ENCODE data around the gene ORM1. TPM values are rescaled to one million over a fixed set of nuclear protein-coding genes. Genes with fewer than 3 reads are reported as not detected.
"Not testable (repeated sequence)": the region's sequence is repeated elsewhere in the genome, so short reads cannot be mapped to it uniquely, and the experiment has no call there.

Gene ORM1
- total and polyA plus RNA-seq, 4 donors, result 1,297 to 69,591 (median 37,095) TPM

DNA sequence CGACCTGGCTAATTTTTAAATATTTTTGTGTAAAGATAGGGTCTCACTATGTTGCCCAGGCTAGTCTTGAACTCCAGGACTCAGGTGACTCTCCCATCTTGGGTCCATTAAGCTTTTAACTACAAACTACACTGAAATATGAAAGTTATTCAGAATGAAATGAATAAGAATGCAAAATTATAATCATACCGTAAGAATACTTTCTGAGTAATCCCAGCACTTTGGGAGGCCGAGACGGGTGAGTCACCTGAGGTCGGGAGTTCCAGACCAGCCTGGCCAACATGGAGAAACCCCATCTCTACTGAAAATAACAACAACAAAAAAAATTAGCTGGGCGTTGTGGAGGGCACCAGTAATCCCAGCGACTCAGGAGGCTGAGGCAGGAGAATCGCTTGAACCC, 1.1 kb upstream of the ORM1 start:
- TF ChIP-seq, protein P1, sequence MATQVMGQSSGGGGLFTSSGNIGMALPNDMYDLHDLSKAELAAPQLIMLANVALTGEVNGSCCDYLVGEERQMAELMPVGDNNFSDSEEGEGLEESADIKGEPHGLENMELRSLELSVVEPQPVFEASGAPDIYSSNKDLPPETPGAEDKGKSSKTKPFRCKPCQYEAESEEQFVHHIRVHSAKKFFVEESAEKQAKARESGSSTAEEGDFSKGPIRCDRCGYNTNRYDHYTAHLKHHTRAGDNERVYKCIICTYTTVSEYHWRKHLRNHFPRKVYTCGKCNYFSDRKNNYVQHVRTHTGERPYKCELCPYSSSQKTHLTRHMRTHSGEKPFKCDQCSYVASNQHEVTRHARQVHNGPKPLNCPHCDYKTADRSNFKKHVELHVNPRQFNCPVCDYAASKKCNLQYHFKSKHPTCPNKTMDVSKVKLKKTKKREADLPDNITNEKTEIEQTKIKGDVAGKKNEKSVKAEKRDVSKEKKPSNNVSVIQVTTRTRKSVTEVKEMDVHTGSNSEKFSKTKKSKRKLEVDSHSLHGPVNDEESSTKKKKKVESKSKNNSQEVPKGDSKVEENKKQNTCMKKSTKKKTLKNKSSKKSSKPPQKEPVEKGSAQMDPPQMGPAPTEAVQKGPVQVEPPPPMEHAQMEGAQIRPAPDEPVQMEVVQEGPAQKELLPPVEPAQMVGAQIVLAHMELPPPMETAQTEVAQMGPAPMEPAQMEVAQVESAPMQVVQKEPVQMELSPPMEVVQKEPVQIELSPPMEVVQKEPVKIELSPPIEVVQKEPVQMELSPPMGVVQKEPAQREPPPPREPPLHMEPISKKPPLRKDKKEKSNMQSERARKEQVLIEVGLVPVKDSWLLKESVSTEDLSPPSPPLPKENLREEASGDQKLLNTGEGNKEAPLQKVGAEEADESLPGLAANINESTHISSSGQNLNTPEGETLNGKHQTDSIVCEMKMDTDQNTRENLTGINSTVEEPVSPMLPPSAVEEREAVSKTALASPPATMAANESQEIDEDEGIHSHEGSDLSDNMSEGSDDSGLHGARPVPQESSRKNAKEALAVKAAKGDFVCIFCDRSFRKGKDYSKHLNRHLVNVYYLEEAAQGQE (IDR thresholded peaks at IDR 0.05), result no peak
- TF ChIP-seq JUND (IDR thresholded peaks at IDR 0.05), result no peak
- TF ChIP-seq RAD21 (IDR thresholded peaks at IDR 0.05), result no peak
- TF ChIP-seq HNF4A (conservative IDR thresholded peaks at IDR 0.05), result no peak
- no peak for TF ChIP-seq NR2F2 (IDR thresholded peaks at IDR 0.05)
- TF ChIP-seq SP1 (IDR thresholded peaks at IDR 0.05), result no peak
- no peak for TF ChIP-seq YY1 (IDR thresholded peaks at IDR 0.05)
- TF ChIP-seq TAF1 (conservative IDR thresholded peaks at IDR 0.05), result no peak
- no peak for TF ChIP-seq FOXA1 (IDR thresholded peaks at IDR 0.05)
- TF ChIP-seq, protein P2, sequence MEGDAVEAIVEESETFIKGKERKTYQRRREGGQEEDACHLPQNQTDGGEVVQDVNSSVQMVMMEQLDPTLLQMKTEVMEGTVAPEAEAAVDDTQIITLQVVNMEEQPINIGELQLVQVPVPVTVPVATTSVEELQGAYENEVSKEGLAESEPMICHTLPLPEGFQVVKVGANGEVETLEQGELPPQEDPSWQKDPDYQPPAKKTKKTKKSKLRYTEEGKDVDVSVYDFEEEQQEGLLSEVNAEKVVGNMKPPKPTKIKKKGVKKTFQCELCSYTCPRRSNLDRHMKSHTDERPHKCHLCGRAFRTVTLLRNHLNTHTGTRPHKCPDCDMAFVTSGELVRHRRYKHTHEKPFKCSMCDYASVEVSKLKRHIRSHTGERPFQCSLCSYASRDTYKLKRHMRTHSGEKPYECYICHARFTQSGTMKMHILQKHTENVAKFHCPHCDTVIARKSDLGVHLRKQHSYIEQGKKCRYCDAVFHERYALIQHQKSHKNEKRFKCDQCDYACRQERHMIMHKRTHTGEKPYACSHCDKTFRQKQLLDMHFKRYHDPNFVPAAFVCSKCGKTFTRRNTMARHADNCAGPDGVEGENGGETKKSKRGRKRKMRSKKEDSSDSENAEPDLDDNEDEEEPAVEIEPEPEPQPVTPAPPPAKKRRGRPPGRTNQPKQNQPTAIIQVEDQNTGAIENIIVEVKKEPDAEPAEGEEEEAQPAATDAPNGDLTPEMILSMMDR (IDR thresholded peaks at IDR 0.05; ENCODE audit: low read depth, low read length, missing input control), result no peak
- TF ChIP-seq FOXA2 (IDR thresholded peaks at IDR 0.05), result no peak
- TF ChIP-seq, protein P3, sequence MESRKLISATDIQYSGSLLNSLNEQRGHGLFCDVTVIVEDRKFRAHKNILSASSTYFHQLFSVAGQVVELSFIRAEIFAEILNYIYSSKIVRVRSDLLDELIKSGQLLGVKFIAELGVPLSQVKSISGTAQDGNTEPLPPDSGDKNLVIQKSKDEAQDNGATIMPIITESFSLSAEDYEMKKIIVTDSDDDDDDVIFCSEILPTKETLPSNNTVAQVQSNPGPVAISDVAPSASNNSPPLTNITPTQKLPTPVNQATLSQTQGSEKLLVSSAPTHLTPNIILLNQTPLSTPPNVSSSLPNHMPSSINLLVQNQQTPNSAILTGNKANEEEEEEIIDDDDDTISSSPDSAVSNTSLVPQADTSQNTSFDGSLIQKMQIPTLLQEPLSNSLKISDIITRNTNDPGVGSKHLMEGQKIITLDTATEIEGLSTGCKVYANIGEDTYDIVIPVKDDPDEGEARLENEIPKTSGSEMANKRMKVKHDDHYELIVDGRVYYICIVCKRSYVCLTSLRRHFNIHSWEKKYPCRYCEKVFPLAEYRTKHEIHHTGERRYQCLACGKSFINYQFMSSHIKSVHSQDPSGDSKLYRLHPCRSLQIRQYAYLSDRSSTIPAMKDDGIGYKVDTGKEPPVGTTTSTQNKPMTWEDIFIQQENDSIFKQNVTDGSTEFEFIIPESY (IDR thresholded peaks at IDR 0.05), result no peak
- TF ChIP-seq, protein P4, sequence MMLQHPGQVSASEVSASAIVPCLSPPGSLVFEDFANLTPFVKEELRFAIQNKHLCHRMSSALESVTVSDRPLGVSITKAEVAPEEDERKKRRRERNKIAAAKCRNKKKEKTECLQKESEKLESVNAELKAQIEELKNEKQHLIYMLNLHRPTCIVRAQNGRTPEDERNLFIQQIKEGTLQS (IDR thresholded peaks at IDR 0.05), result no peak
- no peak for TF ChIP-seq HNF4G (IDR thresholded peaks at IDR 0.05)
- no peak for TF ChIP-seq EGR1 (IDR thresholded peaks at IDR 0.05; ENCODE audit: low read depth in 2 of 2)
- H3K4me3 ChIP-seq (ENCODE audit: low read depth in 1 of 3, low read length in 3 of 3), result no peak overlapping the region
- no peak overlapping the region for H3K9ac ChIP-seq (ENCODE audit: low read depth in 1 of 2, low read length in 2 of 2)
- no peaks in the 10 kb centered on the region for H3K9me3 ChIP-seq (ENCODE audit: control insufficient read depth in 4 of 4, low read length in 3 of 4)
- no peak for DNase-seq (ENCODE audit: low spot score)
- peaks cover 5 to 49% (median 31%) of the 10 kb centered on the region in 4 donors for H3K4me1 ChIP-seq (ENCODE audit: control insufficient read depth in 4 of 4, insufficient read depth in 4 of 4, low read length in 3 of 4)
- peak overlapping the region; percentile 73 to 86 for H3K27ac ChIP-seq (ENCODE audit: low read depth in 1 of 2, low read length in 2 of 2)
- 86% methylated on average over 8 of the region's 8 CpGs for WGBS
- no peaks in the 10 kb centered on the region for H3K27me3 ChIP-seq (ENCODE audit: control insufficient read depth in 4 of 4, insufficient read depth in 4 of 4, low read length in 3 of 4)
- peaks cover 0 to 14% (median 7%) of the 10 kb centered on the region in 4 donors for H3K36me3 ChIP-seq (ENCODE audit: control insufficient read depth in 4 of 4, insufficient read depth in 3 of 4, low read depth in 1 of 4, low read length in 3 of 4)

DNA sequence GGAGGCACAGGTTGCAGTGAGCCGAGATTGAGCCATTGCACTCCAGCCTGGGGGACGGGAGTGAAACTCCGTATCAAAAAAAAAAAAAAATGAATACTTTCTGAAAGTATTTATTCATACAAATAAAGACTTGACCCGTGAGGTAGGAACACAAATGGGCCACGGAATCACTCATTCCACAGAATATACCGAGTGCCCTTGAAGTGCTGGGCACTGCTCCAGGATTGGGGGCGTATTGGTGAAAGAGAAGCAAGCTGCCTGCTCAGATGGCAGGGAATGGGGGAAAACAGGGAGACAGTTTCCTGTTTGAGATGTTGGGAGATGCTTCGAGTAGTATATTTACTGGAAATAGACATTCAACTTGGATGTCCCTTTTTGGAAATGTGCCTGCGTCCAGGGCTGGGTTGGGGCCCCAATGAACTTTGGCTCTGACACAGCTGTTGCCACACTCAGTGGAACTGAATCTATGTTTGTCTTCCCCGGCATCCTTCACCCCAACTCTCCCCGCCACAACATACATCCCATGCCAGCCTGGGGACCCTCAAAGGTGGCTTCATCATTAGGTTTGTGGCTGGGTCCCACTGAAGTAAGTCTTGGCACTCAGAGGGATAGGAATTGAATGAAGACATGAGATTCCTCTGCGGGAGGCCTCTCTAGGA, 609 bp upstream of the ORM1 start:
- H3K9me3 ChIP-seq (ENCODE audit: control insufficient read depth in 4 of 4, low read length in 3 of 4); H3K27me3 ChIP-seq (ENCODE audit: control insufficient read depth in 4 of 4, insufficient read depth in 4 of 4, low read length in 3 of 4); DNase-seq (ENCODE audit: low spot score); H3K4me3 ChIP-seq (ENCODE audit: low read depth in 1 of 3, low read length in 3 of 3); H3K9ac ChIP-seq (ENCODE audit: low read depth in 1 of 2, low read length in 2 of 2): not testable (repeated sequence)
- Histone ChIP-seq H3K4me1 (ENCODE audit: control insufficient read depth in 4 of 4, insufficient read depth in 4 of 4, low read length in 3 of 4) (peaks cover 5 to 46% (median 29%) of the 10 kb centered on the region in 4 donors), H3K36me3 (ENCODE audit: control insufficient read depth in 4 of 4, insufficient read depth in 3 of 4, low read depth in 1 of 4, low read length in 3 of 4) (peaks cover 0 to 14% (median 7%) of the 10 kb centered on the region in 4 donors), H3K27ac (ENCODE audit: low read depth in 1 of 2, low read length in 2 of 2) (peak overlapping the region; percentile 73 to 86)
- TF ChIP-seq, protein P5, sequence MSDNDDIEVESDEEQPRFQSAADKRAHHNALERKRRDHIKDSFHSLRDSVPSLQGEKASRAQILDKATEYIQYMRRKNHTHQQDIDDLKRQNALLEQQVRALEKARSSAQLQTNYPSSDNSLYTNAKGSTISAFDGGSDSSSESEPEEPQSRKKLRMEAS (IDR thresholded peaks at IDR 0.05), result peak; percentile 49
- TF ChIP-seq HNF4A (conservative IDR thresholded peaks at IDR 0.05), result peak; percentile 55 to 78
- peak; percentile 66 to 76 for TF ChIP-seq RXRA (IDR thresholded peaks at IDR 0.05)
- TF ChIP-seq EGR1 (IDR thresholded peaks at IDR 0.05; ENCODE audit: low read depth in 2 of 2), result peak; percentile 30 to 41
- TF ChIP-seq HNF4G (IDR thresholded peaks at IDR 0.05), result peak; percentile 16
- peak in 1 of 2 donors; percentile 18 for TF ChIP-seq JUND (IDR thresholded peaks at IDR 0.05)
- peak; percentile 82 for TF ChIP-seq SP1 (IDR thresholded peaks at IDR 0.05)
- 31% methylated on average over 12 of the region's 12 CpGs for WGBS

All from liver (tissue), 9 donors.